ENCODE results near the gene TAL2. TPM values are rescaled to one million over a fixed set of nuclear protein-coding genes. Genes with fewer than 3 reads are reported as not detected.

TAL2 gene
- total and polyA plus RNA-seq, 10 of the 15 experiments (the other 5 are each of a cell fraction or from before 2014, with no cell fraction given), result 0.16 to 0.51 (median 0.34) TPM; not detected in 1

DNA sequence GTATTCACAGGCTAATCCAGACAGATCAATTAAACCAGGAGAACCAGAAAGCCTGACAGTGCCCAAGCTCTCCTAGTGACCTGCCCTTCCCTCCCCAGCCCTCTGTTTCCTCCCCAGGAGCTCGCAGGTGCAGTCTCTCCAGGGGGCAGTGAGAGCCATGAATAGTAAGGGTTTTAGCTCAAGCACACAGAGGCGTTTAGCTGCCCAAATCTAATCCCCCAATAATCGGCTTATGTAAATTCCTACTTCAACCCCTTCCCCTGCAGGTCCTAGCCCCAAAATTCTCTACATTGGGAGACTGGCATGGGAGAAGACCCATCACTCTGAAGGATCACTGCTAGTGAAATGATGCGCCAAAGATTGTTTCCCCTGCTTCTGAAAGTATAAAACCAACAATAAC lies 10.5 kb upstream of the TAL2 start:
- RAD21 ChIA-PET (ENCODE audit: unreplicated experiment), result interaction anchor here (1.0 kb wide), 1 partner anchor 67 kb away, joined by 5 read pairs; no protein-coding TSS in a partner anchor

More for the DNA sequence above, 10.5 kb upstream of the TAL2 start:
- SMC1A ChIA-PET (ENCODE audit: uncharacterized antibody, unreplicated experiment), result interaction anchor here (1.0 kb wide), 1 partner anchor 12 kb away, joined by 3 read pairs; no protein-coding TSS in a partner anchor
- H3K9me3 ChIP-seq (replicated peaks; ENCODE audit: control insufficient read depth, insufficient read depth, low read length), result no peaks in the 10 kb centered on the region
- H3K79me2 ChIP-seq (ENCODE audit: control insufficient read depth, insufficient read depth, low read length), result no peaks in the 10 kb centered on the region
- no peak overlapping the region for H3K4me3 ChIP-seq
- TF ChIP-seq, protein P1, sequence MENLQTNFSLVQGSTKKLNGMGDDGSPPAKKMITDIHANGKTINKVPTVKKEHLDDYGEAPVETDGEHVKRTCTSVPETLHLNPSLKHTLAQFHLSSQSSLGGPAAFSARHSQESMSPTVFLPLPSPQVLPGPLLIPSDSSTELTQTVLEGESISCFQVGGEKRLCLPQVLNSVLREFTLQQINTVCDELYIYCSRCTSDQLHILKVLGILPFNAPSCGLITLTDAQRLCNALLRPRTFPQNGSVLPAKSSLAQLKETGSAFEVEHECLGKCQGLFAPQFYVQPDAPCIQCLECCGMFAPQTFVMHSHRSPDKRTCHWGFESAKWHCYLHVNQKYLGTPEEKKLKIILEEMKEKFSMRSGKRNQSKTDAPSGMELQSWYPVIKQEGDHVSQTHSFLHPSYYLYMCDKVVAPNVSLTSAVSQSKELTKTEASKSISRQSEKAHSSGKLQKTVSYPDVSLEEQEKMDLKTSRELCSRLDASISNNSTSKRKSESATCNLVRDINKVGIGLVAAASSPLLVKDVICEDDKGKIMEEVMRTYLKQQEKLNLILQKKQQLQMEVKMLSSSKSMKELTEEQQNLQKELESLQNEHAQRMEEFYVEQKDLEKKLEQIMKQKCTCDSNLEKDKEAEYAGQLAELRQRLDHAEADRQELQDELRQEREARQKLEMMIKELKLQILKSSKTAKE (IDR thresholded peaks at IDR 0.05; ENCODE audit: low read depth, poor library complexity, severe bottlenecking), result no peak
- TF ChIP-seq EED (IDR thresholded peaks at IDR 0.05; ENCODE audit: low read depth) (no peak), TARDBP (IDR thresholded peaks at IDR 0.05; ENCODE audit: borderline replicate concordance) (no peak), ZNF622 (IDR thresholded peaks at IDR 0.05) (no peak), ZNF274 (IDR thresholded peaks at IDR 0.05; ENCODE audit: insufficient read depth, insufficient read length) (no peak), JUNB (IDR thresholded peaks at IDR 0.05) (no peak), RAD51 (IDR thresholded peaks at IDR 0.05) (no peak), ATF7 (IDR thresholded peaks at IDR 0.05; ENCODE audit: low read depth) (no peak), HDAC6 (IDR thresholded peaks at IDR 0.05; ENCODE audit: unreplicated experiment) (no peak), STAT3 (IDR thresholded peaks at IDR 0.05; ENCODE audit: low read depth, low read length) (no peak), TCF3 (IDR thresholded peaks at IDR 0.05; ENCODE audit: borderline replicate concordance, insufficient read depth, low read depth, low read length) (no peak), DPF2 (IDR thresholded peaks at IDR 0.05) (no peak), HCFC1 (IDR thresholded peaks at IDR 0.05; ENCODE audit: low read length) (no peak), NR2F1 (conservative IDR thresholded peaks at IDR 0.05) (no peak), KLF5 (IDR thresholded peaks at IDR 0.05; ENCODE audit: partially characterized antibody) (no peak), GABPA (IDR thresholded peaks at IDR 0.05; ENCODE audit: low read depth) (no peak), ZNF384 (IDR thresholded peaks at IDR 0.05; ENCODE audit: borderline replicate concordance, low read depth, low read length) (no peak)
- H3K36me3 ChIP-seq (ENCODE audit: control insufficient read depth in 2 of 2, insufficient read depth in 2 of 2, low read length in 1 of 2), result no peaks in the 10 kb centered on the region
- no peak for FAIRE-seq
- H3K27me3 ChIP-seq (replicated peaks in 1 of 2; ENCODE audit: control insufficient read depth in 2 of 2, insufficient read depth in 2 of 2, low read length in 1 of 2), result no peaks in the 10 kb centered on the region
- H3K9ac ChIP-seq (ENCODE audit: control insufficient read depth, insufficient read depth, low read length), result no peak overlapping the region
- H3K4me2 ChIP-seq (ENCODE audit: control insufficient read depth, insufficient read depth), result no peak overlapping the region
- in situ Hi-C loops (cut with MboI), result no loop called here
- POLR2A ChIA-PET, result no interaction called here
- H4K20me1 ChIP-seq (ENCODE audit: control insufficient read depth, insufficient read depth), result no peaks in the 10 kb centered on the region
- no peak overlapping the region for H3K27ac ChIP-seq (ENCODE audit: control insufficient read depth, insufficient read depth)
- no TSS peak for BruUV-seq (replicated peaks)
- intact Hi-C loops (cut with micrococcal nuclease; ENCODE audit: unreplicated experiment), result no loop called here
- no peak for ATAC-seq
- WGBS (ENCODE audit: insufficient coverage, insufficient replicate concordance, low lambda C conversion rate, missing lambda C conversion rate), result 25% methylated on average over 4 of the region's 4 CpGs
- H2AFZ ChIP-seq (ENCODE audit: control insufficient read depth, low read depth, low read length), result no peak overlapping the region
- DNase-seq (ENCODE audit: low read depth, low spot score), result no peak
- no peaks in the 10 kb centered on the region for H3K4me1 ChIP-seq (ENCODE audit: control insufficient read depth, insufficient read depth, low read length)
- CTCF ChIA-PET, result interaction anchor here (1.8 kb wide), 1 partner anchor 67 kb away, joined by 5 read pairs; no protein-coding TSS in a partner anchor
